ENCODE data around the gene PTPRJ.

Gene PTPRJ

DNA sequence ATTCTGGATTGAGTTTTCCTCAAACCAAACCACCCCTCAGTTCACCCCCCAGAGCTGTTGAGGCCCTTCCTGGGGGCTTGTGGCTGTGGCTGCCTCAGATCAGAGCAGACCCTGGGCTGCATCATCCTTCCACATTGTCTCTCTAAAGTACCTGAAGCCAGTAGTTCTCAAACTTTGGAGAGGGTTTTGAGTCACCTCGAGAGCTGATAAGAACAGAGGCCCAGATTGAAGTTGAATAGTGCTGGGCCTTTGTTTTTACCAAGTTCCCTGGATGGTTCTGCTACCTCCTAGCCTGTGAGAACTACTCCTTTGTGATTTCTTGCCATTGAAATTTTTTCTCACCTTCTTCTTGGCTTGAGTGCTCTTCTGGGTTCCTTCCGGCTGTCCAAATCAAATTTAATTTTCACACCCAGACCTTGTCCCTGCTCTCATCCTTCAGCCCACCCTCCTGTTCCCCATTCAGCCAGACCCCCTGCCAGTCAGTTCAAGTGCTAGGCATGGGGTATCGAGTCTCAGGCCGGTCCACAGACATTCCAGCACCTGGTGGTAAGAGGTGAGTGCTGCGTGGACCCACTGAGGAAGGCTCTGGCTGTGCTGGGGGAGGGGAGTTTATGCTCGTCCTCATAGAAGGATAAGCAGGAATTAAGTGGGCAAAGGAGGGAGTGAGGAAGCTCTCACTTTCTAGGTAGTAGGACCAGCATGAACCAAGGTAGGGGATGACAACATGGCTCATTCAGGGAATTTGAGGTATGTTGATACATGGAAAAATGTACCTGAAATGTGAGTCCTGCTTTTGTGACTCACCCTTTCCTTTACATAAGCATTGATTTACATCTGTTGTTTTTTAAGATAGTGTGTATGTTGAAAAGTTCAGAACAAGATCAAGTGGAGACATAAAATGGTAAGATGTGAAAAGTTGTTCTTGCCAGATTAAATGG lies 116.5 kb downstream of the PTPRJ start:
- no peak for DNase-seq

- no peak for DNase-seq
Observed at GRCh38 chr11:48098024-48098423, 117.7 kb downstream of the PTPRJ start.

DNA sequence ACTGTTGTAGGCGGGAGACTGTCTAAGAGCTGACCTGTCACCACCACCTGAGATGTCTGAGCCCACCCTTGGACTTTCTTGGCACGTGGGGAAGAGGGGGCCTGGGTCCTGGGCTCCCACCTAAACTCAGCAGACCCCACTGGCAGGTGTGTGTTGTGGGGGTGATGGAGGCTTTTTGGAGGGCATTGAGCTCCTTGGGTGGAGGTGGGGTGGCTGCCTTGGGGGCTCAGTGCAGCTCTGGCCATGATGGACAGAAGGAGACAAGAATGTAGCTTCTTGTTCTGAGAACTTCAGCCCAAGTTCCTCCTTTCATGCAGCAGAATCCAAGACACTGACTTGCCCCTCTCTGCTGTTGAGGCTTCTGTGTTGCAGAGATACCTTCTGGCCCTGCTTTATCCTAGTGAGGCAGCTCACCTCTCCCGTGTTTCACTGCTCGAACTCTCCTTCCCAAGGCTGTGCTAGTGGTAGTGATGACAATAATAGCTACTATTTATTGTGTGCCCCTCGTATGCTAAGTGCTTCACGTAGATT lies 119.6 kb downstream of the PTPRJ start:
- no peak for DNase-seq

GRCh38 chr11:48101044-48101733 lies 120.8 kb downstream of the PTPRJ start:
- no peak for DNase-seq

DNA sequence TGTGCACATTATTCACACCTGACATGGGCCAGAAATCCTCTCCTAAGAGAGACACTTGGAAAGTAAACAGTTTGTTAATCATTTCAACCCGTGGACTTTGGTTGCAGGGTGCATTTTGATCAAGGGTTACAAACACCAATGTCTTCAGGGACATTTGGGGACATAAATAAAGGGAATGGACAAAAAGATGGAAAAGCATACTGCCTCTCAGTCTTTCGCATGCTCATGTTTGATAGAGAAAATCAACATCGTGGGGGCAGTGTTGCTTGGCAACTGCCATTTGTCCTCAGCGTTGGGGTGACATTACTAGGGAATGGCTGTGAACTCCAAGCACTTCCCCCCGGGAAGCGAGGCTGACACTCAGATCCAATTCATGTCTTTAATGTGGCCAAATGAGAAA lies 121.6 kb downstream of the PTPRJ start:
- no peak for DNase-seq

GRCh38 chr11:48103621-48104567 lies 123.5 kb downstream of the PTPRJ start:
- peak; percentile 21 to 40 for DNase-seq

DNA sequence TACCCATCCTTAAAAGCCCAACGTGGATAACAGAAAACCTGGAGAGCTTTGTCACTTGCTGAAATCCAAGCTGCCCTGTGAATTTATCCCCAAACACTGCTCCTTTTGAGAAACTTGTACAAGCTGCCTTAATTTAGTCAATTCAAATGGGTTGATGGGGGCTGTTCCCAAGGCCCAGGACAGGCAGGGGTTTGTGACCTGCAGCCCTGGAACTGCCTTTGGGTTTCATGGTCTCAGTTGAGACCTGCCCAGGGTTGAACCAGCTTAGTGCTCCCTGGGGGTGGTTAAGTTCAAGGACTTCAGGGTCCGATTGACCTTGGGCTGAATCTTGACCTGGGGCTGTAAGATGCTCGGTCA lies 124.2 kb downstream of the PTPRJ start:
- DNase-seq, result no peak

DNA sequence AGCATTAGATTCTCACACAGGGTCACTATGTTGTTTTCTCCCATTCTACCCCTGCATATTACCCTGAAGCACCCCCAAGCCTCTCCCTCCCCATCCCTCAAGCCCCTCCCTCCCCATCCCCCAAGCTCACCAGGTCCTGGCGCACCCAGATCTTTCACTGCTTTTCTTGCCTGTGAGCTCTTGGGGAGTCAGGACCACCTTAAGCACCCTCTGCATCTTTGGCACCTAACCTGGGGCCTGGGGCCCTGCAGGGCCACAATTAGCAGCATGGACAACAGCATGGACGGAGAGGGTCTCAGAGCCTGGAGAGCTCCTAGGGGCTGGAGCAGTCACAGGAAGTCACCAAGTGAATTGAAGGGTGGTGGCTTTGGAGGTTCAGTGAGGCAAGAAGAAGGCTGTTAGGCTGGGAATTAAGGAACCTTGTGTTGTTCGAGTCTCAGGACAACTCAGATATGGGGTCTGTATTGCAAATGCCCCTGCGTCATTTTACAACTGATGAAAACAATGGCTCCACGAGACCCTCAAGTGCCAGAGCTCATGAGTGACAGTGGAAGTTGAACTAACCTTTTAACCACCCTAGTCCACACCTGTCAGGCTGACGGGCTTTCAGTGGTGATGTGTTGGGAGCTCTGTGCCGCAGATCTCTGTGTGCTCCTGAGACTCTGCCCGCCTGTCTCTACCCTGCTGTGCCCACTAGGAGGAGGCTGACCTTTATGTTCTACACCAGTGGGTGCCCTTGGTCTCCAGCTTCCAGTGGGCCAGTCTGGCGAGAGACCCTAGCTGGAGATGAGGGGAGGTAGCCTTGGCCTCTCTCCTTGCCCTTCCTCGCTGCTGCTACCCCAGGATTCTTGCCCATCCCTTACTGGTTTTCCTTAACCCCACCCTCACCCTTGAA lies 125.0 kb downstream of the PTPRJ start:
- no peak for DNase-seq

DNA sequence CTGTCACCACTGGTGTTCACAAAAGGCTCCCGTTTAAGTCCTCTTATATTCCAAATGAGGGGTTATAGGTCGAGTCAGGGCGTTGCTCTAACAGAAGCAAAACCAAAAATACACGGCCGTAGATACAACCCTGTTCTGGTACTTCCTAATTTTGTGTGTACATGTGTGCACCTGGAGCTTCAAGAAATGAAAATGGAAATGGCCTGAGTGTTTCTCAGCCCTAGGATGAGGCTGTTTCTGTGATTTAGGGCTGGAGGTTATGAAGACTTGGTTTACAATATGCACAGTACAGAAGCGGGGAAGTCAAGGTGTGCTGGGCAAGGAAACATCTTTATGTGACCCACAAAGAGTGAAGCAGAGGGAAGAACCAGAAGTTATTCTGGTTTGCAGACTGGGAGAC lies 125.8 kb downstream of the PTPRJ start:
- no peak for DNase-seq

DNA sequence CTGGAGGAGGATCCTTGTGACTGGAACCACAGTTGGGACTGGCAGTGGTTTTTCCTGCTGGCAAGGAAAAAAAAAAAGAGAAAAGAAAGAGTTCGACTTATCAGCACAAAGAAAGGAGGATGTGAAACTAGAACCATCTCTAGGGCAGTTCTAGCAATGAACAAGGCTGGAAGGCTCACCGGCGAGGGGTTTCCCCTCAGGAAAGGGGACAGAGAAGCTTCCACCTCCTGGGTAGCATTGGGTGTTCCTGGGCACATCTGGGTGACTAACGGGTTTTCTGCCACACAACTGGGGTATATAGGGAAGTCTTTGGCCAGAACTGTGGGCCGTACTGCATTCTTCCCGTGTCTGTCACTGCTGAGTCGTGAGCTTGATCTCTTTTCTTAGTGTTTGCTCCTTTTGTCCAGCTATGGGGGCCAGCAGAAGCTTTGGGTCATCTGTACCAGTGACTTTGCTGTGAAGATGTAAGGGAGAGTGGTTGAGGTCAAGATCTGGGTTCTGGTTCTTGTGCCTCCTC lies 126.9 kb downstream of the PTPRJ start:
- DNase-seq, result no peak

- DNase-seq, result no peak
Observed at GRCh38 chr11:48108231-48109045, 128.1 kb downstream of the PTPRJ start.

GRCh38 chr11:48109046-48109666 lies 128.8 kb downstream of the PTPRJ start:
- peak; percentile 45 to 79 for DNase-seq

GRCh38 chr11:48110509-48110766 lies 130.1 kb downstream of the PTPRJ start:
- DNase-seq, result no peak

GRCh38 chr11:48111891-48112290 lies 131.5 kb downstream of the PTPRJ start:
- no peak for DNase-seq

DNA sequence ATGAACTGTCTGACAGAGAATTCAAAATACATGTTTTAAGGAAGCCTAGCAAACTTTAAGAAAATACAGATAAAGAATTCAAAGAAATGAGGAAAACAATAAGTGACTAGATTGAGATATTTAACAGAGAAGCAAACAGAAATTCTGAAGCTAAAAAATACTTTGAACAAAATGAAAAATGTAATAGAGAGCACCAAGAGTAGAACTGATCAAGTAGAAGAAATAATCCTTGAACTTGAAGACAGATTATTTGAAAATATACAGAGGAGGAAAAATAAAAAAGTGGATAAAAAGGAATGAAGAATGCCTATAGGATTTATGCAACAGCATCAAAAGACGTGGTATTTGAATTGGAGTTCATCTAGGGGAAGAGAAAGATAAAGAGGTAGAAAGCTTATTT lies 134.4 kb downstream of the PTPRJ start:
- no peak for DNase-seq

DNA sequence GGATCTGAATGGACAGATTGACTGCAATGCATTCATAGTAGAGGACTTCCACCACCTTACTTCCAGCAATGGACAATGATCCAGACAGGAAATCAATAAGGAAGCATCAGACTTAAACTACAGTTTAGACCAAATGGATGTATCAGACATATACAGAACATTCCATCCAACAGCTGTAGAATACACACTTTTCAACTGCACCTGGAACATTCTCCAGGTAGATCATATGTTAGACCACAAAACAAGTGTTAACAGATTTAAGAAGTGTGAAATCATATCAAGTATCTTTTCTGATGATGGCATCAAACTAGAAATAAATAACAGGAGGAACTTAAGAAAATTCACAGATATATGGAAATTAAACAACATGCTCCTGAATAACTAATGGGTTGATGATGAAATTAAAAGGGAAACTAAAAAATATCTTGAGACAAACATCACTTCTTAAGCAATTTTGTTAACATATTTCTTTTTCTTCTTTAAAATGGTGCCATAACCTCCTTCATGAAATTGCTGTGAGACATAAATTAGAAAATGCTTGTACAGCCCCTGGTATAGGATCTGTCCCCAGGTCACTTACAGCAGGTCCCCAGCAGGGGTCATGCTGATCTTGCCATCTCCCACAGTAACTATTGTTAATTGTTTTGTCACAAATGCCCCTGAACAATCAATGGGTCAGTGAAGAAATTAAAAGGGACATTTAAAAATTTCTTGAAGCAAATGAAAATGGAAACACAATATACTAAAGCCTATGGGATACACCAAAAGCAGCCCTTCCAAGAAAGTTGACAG lies 136.3 kb downstream of the PTPRJ start:
- DNase-seq, result no peak

- no peak for DNase-seq
Observed at GRCh38 chr11:48122246-48122645, 141.9 kb downstream of the PTPRJ start.

- no peak for DNase-seq
Observed at GRCh38 chr11:48122656-48123055, 142.3 kb downstream of the PTPRJ start.

DNA sequence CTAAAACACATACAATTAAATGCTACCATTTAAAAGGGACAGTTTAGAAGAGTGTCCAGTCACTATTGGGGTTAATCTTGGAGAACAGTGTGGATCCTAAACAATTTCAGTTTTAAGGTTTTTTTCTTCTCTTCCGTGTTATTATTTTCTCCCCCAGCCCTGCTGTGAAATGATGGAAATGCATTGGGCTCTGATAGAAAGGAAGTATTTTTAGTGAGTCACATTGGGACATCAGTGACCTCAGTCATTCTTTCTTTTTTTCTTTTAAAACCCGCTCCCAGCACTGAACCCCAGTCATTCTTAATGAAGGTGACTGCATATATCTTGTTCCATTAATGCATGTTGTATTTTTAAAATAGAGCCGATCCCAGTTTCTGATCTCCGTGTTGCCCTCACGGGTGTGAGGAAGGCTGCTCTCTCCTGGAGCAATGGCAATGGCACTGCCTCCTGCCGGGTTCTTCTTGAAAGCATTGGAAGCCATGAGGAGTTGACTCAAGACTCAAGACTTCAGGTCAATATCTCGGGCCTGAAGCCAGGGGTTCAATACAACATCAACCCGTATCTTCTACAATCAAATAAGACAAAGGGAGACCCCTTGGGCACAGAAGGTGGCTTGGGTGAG lies 143.0 kb downstream of the PTPRJ start:
- DNase-seq, result no peak
